Measurements from ENCODE around the gene OLAH. TPM values are rescaled to one million over a fixed set of nuclear protein-coding genes. Genes with fewer than 3 reads are reported as not detected.

Gene OLAH
- total RNA-seq, 1 experiment from 2014 or later = not detected

GRCh38 chr10:15092855-15093408, 49.2 kb downstream of the OLAH start:
- ChIA-PET POLR2A (ENCODE audit: unreplicated experiment) (no interaction called here), CTCF (interaction anchor here (0.6 kb wide), 1 partner anchor 1003 kb away, joined by 5 read pairs; no protein-coding TSS in a partner anchor)

GRCh38 chr10:15096661-15097010, 52.9 kb downstream of the OLAH start:
- TSS peak; percentile 74 for BruUV-seq (replicated peaks)

More at GRCh38 chr10:15092855-15093408, 49.2 kb downstream of the OLAH start:
- no peaks in the 10 kb centered on the region for H3K9me2 ChIP-seq (ENCODE audit: insufficient read depth)
- H3K4me2 ChIP-seq = no peak overlapping the region
- no peak overlapping the region for H2AFZ ChIP-seq
- H4K20me1 ChIP-seq (ENCODE audit: insufficient read depth) = no peaks in the 10 kb centered on the region
- DNase-seq = no peak
- no TSS peak for BruUV-seq (replicated peaks)
- TF ChIP-seq CTCF (conservative IDR thresholded peaks at IDR 0.05) (no peak), EZH2 (IDR thresholded peaks at IDR 0.05; ENCODE audit: low read depth) (no peak)
- intact Hi-C loops (cut with micrococcal nuclease; ENCODE audit: unreplicated experiment) = loop anchor here (10.0 kb wide), 1 partner anchor 1308 kb away; no protein-coding TSS in a partner anchor
- peaks cover 9% of the 10 kb centered on the region; the same call in 1 of the 2 replicates for H3F3A ChIP-seq (ENCODE audit: insufficient read depth, low read depth)
- H3K9me3 ChIP-seq (ENCODE audit: insufficient read depth, low read depth) = no peaks in the 10 kb centered on the region
- H3K4me1 ChIP-seq (replicated peaks; ENCODE audit: insufficient read depth) = no peaks in the 10 kb centered on the region; the same call in none of the 2 replicates
- no peak overlapping the region for H3K4me3 ChIP-seq
- H3K36me3 ChIP-seq (ENCODE audit: low read depth) = no peaks in the 10 kb centered on the region
- H3K27ac ChIP-seq = no peak overlapping the region
- no peaks in the 10 kb centered on the region for H3K27me3 ChIP-seq (ENCODE audit: insufficient read depth, low read depth)
- peaks cover 6% of the 10 kb centered on the region for H3K79me2 ChIP-seq (ENCODE audit: low read depth)

More at GRCh38 chr10:15096661-15097010, 52.9 kb downstream of the OLAH start:
- Histone ChIP-seq H3K9me2 (ENCODE audit: insufficient read depth) (no peaks in the 10 kb centered on the region), H3K27me3 (ENCODE audit: insufficient read depth, low read depth) (no peaks in the 10 kb centered on the region), H3K79me2 (ENCODE audit: low read depth) (peaks cover 43% of the 10 kb centered on the region), H4K20me1 (ENCODE audit: insufficient read depth) (peaks cover 33% of the 10 kb centered on the region), H3K4me1 (replicated peaks; ENCODE audit: insufficient read depth) (peaks cover 9% of the 10 kb centered on the region), H3K9me3 (ENCODE audit: insufficient read depth, low read depth) (no peaks in the 10 kb centered on the region), H2AFZ (peak overlapping the region; percentile 93), H3K27ac (peak overlapping the region; percentile 92), H3K4me2 (peak overlapping the region; percentile 99), H3K4me3 (peak overlapping the region; percentile 87), H3F3A (ENCODE audit: insufficient read depth, low read depth) (peaks cover 17% of the 10 kb centered on the region; the same call in 1 of the 2 replicates), H3K36me3 (ENCODE audit: low read depth) (no peaks in the 10 kb centered on the region; the same call in 1 of the 2 replicates)
- TF ChIP-seq EZH2 (IDR thresholded peaks at IDR 0.05; ENCODE audit: low read depth) = no peak
- no peak for TF ChIP-seq CTCF (conservative IDR thresholded peaks at IDR 0.05)
- DNase-seq = no peak
- ChIA-PET CTCF (no interaction called here), POLR2A (ENCODE audit: unreplicated experiment) (no interaction called here)
- intact Hi-C loops (cut with micrococcal nuclease; ENCODE audit: unreplicated experiment) = loop anchor here (1.0 to 10.0 kb wide), 3 partner anchors 142 to 1312 kb away; partner anchors contain the start of genes CDNF, DCLRE1C, HSPA14 and MSANTD7

Measured in PC-9 (cell line).